ENCODE results near the gene ST3GAL6. TPM values are rescaled to one million over a fixed set of nuclear protein-coding genes. Genes with fewer than 3 reads are reported as not detected.

ST3GAL6 gene
- total and polyA plus RNA-seq, 9 of the 15 experiments (the other 6 are each of a cell fraction or from before 2014, with no cell fraction given): 0.14 TPM; not detected in 8

- H2AFZ ChIP-seq (ENCODE audit: low read depth, low read length): no peak overlapping the region
- no peak for DNase-seq (ENCODE audit: extremely low read depth in 1 of 4, low spot score in 3 of 4)
- no peaks in the 10 kb centered on the region for H4K20me1 ChIP-seq (replicated peaks; ENCODE audit: control insufficient read depth, insufficient read depth, low read length)
- BruUV-seq (replicated peaks): no TSS peak
- in situ Hi-C loops (cut with MboI): no loop called here
- ATAC-seq: no peak
- H3K4me1 ChIP-seq (replicated peaks in 1 of 2; ENCODE audit: control insufficient read depth in 2 of 2, insufficient read depth in 2 of 2, low read length in 2 of 2): no peaks in the 10 kb centered on the region
- FAIRE-seq: no peak
- TF ChIP-seq GABPB1 (CRISPR knock-in tag; IDR thresholded peaks at IDR 0.05) (no peak), RNF219 (CRISPR knock-in tag; IDR thresholded peaks at IDR 0.05) (no peak), ZNF134 (CRISPR knock-in tag; conservative IDR thresholded peaks at IDR 0.05) (no peak), HMG20A (CRISPR knock-in tag; conservative IDR thresholded peaks at IDR 0.05) (no peak), LCOR (CRISPR knock-in tag; IDR thresholded peaks at IDR 0.05) (no peak), RAD51 (IDR thresholded peaks at IDR 0.05; ENCODE audit: borderline replicate concordance, low read depth) (no peak), ZKSCAN3 (CRISPR knock-in tag; IDR thresholded peaks at IDR 0.05) (no peak), ZNF347 (CRISPR knock-in tag; IDR thresholded peaks at IDR 0.05; ENCODE audit: low read depth) (no peak), E2F8 (IDR thresholded peaks at IDR 0.05; ENCODE audit: low read depth, partially characterized antibody) (no peak), ZNF766 (CRISPR knock-in tag; conservative IDR thresholded peaks at IDR 0.05) (no peak), ETV6 (IDR thresholded peaks at IDR 0.05; ENCODE audit: borderline replicate concordance in 1 of 2, low read depth in 2 of 2, low read length in 1 of 2) (no peak), ETV6 (CRISPR knock-in tag; IDR thresholded peaks at IDR 0.05; ENCODE audit: borderline replicate concordance) (no peak)
- TF ChIP-seq, protein P1, sequence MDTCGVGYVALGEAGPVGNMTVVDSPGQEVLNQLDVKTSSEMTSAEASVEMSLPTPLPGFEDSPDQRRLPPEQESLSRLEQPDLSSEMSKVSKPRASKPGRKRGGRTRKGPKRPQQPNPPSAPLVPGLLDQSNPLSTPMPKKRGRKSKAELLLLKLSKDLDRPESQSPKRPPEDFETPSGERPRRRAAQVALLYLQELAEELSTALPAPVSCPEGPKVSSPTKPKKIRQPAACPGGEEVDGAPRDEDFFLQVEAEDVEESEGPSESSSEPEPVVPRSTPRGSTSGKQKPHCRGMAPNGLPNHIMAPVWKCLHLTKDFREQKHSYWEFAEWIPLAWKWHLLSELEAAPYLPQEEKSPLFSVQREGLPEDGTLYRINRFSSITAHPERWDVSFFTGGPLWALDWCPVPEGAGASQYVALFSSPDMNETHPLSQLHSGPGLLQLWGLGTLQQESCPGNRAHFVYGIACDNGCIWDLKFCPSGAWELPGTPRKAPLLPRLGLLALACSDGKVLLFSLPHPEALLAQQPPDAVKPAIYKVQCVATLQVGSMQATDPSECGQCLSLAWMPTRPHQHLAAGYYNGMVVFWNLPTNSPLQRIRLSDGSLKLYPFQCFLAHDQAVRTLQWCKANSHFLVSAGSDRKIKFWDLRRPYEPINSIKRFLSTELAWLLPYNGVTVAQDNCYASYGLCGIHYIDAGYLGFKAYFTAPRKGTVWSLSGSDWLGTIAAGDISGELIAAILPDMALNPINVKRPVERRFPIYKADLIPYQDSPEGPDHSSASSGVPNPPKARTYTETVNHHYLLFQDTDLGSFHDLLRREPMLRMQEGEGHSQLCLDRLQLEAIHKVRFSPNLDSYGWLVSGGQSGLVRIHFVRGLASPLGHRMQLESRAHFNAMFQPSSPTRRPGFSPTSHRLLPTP (IDR thresholded peaks at IDR 0.05; ENCODE audit: borderline replicate concordance, extremely low read depth, insufficient read length): no peak
- TF ChIP-seq, protein P2, sequence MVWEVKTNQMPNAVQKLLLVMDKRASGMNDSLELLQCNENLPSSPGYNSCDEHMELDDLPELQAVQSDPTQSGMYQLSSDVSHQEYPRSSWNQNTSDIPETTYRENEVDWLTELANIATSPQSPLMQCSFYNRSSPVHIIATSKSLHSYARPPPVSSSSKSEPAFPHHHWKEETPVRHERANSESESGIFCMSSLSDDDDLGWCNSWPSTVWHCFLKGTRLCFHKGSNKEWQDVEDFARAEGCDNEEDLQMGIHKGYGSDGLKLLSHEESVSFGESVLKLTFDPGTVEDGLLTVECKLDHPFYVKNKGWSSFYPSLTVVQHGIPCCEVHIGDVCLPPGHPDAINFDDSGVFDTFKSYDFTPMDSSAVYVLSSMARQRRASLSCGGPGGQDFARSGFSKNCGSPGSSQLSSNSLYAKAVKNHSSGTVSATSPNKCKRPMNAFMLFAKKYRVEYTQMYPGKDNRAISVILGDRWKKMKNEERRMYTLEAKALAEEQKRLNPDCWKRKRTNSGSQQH (CRISPR knock-in tag; IDR thresholded peaks at IDR 0.05): no peak
- H3K9ac ChIP-seq (ENCODE audit: insufficient read depth in 1 of 2, low read depth in 2 of 2, low read length in 2 of 2): no peak overlapping the region
- no peak overlapping the region for H3K27ac ChIP-seq (ENCODE audit: extremely low read depth, low read depth, low read length)
- H3K36me3 ChIP-seq (ENCODE audit: control insufficient read depth, insufficient read depth, low read length): no peaks in the 10 kb centered on the region
- H3K79me2 ChIP-seq (ENCODE audit: control insufficient read depth, insufficient read depth, low read length): no peaks in the 10 kb centered on the region
- no peaks in the 10 kb centered on the region for H3K9me3 ChIP-seq (replicated peaks; ENCODE audit: control insufficient read depth, insufficient read depth, low read depth, low read length)
- no peaks in the 10 kb centered on the region for H3K27me3 ChIP-seq (ENCODE audit: control insufficient read depth in 2 of 2, insufficient read depth in 2 of 2, low read length in 2 of 2)
- H3K4me2 ChIP-seq (ENCODE audit: insufficient read depth, low read length): no peak overlapping the region
- no peaks in the 10 kb centered on the region for H3K9me1 ChIP-seq (ENCODE audit: control insufficient read depth, insufficient read depth, low read length)
- intact Hi-C loops (cut with micrococcal nuclease): no loop called here
- no peak overlapping the region for H3K4me3 ChIP-seq
- ChIA-PET POLR2A (no interaction called here), CTCF (ENCODE audit: low intra/inter-chr PET ratio) (no interaction called here)
- 0% methylated on average over 3 of the region's 3 CpGs for WGBS (ENCODE audit: insufficient coverage, low coverage, missing lambda C conversion rate)
Observed at GRCh38 chr3:98713984-98714383, 49.2 kb upstream of the ST3GAL6 start.

All from K562 (cell line).